HG02884 (cell line): ENCODE data around the gene TJP2.
A peak's percentile ranks its signal among the peaks of the same experiment; 100 is the strongest.

Source experiments
- ATAC-seq: cut with Tn5 transposase; IDR thresholded peaks from one replicate; pipeline ENCODE4 v1.9.1; 2021; ENCODE audit warnings: mild to moderate bottlenecking, moderate library complexity; ENCODE audit not compliant: unreplicated experiment

TJP2 gene

DNA sequence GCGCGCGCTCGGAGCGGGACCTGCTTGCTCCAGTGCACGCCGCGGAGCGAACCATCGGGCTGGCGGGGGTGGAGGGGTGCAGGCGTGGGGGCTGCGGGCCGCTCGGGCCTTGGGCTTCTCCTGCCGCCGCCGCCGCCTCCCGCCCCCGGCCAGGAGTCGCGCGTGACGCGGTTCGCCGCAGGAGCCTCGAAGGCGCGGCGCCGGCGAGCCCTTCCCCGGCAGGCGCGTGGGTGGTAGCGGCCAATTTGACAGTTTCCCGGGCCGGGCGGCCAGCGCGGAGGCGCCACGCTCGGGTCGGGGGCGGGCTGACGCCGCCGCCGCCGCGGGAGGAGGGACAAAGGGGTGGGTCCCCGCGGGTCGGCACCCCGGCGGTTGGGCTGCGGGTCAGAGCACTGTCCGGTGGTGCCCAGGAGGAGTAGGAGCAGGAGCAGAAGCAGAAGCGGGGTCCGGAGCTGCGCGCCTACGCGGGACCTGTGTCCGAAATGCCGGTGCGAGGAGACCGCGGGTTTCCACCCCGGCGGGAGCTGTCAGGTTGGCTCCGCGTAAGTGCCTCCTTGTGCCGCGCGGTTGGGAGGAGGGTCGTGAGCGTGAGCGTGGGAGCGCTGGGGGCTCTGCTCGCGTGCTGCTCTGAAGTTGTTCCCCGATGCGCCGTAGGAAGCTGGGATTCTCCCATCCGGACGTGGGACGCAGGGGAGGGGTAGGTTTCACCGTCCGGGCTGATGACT lies at the start of gene TJP2:
TJP2 (plus strand) TSS at position 387 of the 725 bp plus-strand sequence; CDS start at position 483, 96 bp downstream.
- ATAC-seq: peak; percentile 30

- ATAC-seq: no peak
Observed at GRCh38 chr9:69130456-69131441, 43.3 kb upstream of the TJP2 start.

DNA sequence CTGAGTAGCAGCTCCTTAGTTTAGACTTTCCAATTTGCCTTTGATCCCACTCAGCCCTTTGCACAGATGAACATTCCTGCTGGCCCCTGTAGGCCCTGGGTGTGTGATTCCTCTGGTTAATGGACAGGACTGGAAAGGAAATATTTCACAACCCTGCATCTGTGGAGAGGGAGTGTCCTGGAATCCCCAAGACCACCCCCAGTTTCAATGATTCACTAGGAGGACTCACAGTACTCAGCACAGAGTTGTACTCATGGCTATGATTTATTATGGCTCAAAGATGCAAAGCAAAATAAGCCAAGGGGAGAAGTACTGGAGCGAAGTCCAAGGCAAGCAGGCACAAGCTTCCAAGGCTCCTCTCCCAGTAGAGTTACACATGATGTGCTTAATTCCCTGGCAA lies 42.4 kb upstream of the TJP2 start:
- ATAC-seq: no peak

DNA sequence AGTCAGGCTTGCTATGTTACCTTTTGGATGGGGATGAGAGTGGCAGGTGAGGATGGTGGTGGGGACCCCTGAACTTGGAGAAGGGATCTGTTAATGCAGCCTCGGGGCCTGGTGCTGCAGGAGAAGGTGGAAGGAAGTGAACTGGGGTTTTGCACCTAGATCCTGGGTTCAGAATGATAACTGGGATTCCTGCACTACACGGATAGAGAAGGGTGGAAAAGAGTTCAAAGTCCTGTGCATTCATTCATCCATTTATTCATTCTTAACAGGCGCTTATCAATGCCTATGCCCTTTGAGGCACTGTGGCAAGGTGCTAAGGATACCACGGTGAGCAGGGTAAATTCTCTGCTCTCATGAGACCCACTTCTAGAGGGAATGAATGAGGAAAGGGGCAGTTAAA lies 41.7 kb upstream of the TJP2 start:
- no peak for ATAC-seq

DNA sequence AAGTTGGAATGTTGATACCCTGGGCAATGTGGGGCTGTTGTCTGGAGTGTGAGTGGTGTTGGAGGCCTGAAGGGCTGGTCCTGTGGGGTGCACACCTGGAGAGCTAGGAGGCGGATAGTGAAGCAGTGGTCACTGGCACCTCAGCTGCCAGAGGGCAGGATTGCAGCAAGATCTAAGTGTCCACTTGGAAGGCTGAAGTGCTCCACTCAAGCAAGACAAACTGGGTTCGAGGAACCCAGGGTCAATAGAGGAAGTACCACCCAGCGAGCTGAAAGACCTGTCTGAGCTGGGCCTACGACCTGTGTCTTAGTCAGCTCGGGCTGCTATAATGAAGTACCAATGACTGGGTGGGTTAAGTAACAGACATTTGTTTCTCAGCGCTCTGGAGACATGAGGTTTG lies 39.7 kb upstream of the TJP2 start:
- ATAC-seq: no peak

GRCh38 chr9:69136185-69136584 lies 37.9 kb upstream of the TJP2 start:
- ATAC-seq: no peak

DNA sequence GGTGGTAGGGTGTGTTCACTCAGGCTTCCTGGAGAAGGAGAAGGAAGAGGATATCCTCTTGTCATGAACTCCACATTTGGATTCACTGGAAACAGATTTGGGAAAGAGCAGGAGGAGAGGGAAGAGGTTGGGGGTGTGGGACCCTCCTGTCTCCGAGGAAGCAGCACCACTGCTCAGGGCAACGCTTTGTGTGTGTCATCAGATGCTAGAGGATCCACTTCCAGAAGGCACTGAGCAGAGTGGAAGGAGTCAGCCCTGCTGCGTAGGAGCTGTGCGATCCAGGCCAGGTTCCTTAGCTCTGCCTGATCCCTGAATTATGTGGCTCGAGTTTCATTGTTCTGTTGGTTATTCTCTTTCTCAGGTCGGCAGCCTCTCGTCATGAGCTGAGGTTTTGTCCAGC lies 37.3 kb upstream of the TJP2 start:
- no peak for ATAC-seq

- ATAC-seq: no peak
Observed at GRCh38 chr9:69137311-69137710, 36.8 kb upstream of the TJP2 start.

- no peak for ATAC-seq
Observed at GRCh38 chr9:69139596-69139995, 34.5 kb upstream of the TJP2 start.

DNA sequence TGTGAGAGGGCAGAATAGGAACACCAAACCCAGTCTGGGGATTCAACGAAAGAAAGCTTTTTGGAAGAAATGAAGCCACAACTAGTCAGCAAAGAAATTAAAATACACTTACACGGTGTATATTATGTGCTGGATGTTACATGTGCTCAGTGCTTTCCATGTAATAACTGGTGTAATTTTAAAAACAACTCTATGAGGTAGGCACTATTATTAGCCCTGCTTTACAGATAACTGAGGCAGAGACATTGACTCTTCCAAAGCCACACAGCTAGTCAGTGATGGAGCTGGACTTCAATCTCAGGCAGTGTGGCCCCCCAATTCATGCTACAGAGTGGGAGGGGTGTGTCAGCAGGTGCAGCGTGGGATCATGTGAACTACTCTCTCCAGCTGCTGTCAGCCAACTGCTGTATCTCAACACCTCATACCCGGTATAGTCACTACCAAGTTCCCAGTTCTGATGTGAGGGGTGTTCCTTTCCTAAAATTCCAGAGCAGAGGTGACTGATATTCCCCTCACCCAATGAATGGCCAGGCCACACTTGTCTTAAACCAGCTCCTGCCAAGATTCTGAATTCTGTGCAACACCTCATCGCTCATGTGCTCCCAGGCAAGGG lies 33.8 kb upstream of the TJP2 start:
- no peak for ATAC-seq

DNA sequence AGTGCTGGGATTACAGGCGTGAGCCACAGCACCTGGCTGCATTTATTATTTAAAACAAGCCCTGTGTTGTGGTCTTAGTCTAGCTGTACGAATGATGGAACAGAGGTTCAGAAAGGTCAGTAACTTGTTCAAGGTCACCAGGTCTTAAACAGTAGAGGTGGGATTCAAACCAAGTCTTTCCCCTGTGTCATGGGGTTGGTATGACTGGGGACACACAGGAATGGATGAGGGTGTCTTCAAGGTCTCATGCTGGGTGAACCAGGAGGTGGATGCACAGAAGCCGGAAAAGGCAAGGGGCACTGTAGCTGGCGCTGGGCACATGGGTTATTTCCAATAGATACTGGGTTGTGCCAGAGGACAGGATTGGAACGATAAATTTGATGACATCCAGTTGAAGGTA lies 32.2 kb upstream of the TJP2 start:
- no peak for ATAC-seq

DNA sequence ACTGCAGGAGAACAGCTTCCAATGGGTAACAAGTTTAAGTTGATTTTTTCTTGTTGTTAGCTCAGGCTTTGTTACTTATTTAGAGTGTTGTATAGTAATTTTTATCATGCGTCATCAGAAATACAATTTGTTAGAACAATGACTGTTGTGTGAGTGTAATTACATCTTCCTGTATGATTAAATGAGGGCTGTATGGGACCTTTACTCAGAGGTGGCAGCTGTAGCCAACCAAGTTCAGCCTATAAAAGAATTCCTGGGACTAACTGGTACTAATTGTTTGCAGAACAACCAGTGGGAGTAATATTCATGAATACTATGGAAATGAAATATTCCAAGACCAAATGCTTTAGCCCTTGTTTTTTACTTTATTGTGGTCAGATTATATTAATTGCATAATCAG lies 30.8 kb upstream of the TJP2 start:
- no peak for ATAC-seq

- no peak for ATAC-seq
Observed at GRCh38 chr9:69145144-69145715, 28.8 kb upstream of the TJP2 start.

- no peak for ATAC-seq
Observed at GRCh38 chr9:69147041-69147834, 26.8 kb upstream of the TJP2 start.

GRCh38 chr9:69149321-69149807 lies 24.7 kb upstream of the TJP2 start:
- ATAC-seq: no peak

DNA sequence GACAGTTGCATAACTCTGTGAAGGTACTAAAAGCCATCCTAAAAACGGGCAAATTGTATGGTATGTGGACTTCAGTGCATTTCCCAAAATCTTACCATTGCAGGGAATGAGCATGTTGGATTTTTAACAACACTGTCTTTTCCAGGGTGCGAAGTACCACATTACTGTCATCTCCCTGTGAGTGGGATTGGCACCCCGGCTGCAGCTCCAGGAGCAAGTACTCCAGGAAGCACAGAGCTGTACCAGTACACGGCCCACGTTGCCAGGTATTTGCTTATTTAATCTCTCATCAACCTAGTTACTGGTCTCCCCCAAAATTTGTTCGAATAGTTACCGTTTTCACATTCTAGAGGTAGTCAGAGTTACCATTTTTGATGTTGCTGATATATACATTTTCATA lies 22.6 kb upstream of the TJP2 start:
- no peak for ATAC-seq

GRCh38 chr9:69153707-69154521 lies 20.2 kb upstream of the TJP2 start:
- no peak for ATAC-seq

DNA sequence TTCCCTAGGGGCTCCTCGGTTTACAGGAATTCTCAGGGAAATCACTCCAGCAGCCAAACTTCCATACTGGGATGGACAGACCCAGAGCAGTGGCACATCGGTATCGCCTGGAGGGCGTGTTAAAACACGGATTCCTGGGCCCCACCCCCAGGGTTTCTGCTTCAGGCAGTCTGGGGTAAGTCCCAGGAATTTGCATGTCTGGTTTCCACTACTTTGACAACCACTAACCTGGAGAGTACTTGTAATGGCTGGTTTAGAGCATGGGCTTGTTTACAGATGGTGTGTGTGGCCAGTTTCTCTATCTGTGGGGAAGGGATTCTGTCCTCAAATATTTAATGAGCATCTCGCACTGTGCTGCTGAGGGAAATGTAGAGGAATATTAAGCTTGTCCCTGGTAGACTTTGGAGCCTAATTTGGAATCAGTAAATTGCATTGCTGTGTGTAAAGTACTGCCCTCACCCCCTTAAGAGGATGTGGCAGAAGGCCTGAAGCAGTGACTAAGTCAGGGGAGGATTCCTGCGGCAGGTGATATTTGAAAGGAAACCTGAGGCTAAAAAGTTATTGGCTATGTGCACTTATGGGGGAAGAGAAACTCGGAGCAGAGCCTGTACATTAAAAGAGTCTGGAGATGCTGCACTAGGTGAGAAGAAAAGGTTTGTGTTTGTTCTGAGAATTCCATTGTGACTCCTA lies 18.6 kb upstream of the TJP2 start:
- ATAC-seq: peak; percentile 95
